Stimulated activated CD8-positive, alpha-beta memory T cell treated with anti-CD3 and anti-CD28 coated beads, Interleukin-4, amount 100 ng/mL, for 1 hour (primary cell): ENCODE results near the gene DMD.
"Not testable (repeated sequence)": the region's sequence is repeated elsewhere in the genome, so short reads cannot be mapped to it uniquely, and the experiment has no call there.

Experiments used
- DNase-seq, 2 donors: peaks; one replicate each; pipeline ENCODE4 v3.0.0-alpha.2; 2020; ENCODE audit warnings: low read depth in 2 of 2, low spot score in 1 of 2

DMD gene

GRCh38 chrX:32644476-32645245 is 566.7 kb downstream of the DMD start:
- DNase-seq = no peak

- DNase-seq = no peak
Measured at GRCh38 chrX:32642283-32642682, 569.1 kb downstream of the DMD start.

GRCh38 chrX:32618154-32618553 is 593.2 kb downstream of the DMD start:
- DNase-seq = no peak

- DNase-seq = no peak
Measured at GRCh38 chrX:32614707-32615106, 596.6 kb downstream of the DMD start.

GRCh38 chrX:32599156-32599555 is 612.2 kb downstream of the DMD start:
- no peak for DNase-seq

- no peak for DNase-seq
Measured at GRCh38 chrX:32598707-32599106, 612.6 kb downstream of the DMD start.

GRCh38 chrX:32597777-32598176 is 613.6 kb downstream of the DMD start:
- DNase-seq = no peak

- no peak for DNase-seq
Measured at GRCh38 chrX:32592786-32593185, 618.6 kb downstream of the DMD start.

GRCh38 chrX:32591589-32591988 is 619.8 kb downstream of the DMD start:
- DNase-seq = no peak

- DNase-seq = no peak
Measured at GRCh38 chrX:32582729-32583128, 628.6 kb downstream of the DMD start.

GRCh38 chrX:32576885-32577284 is 634.5 kb downstream of the DMD start:
- no peak for DNase-seq

- no peak for DNase-seq
Measured at GRCh38 chrX:32572644-32573043, 638.7 kb downstream of the DMD start.

- DNase-seq = no peak
Measured at GRCh38 chrX:32571579-32571978, 639.8 kb downstream of the DMD start.

GRCh38 chrX:32562261-32562660 is 649.1 kb downstream of the DMD start:
- no peak for DNase-seq

- no peak for DNase-seq
Measured at GRCh38 chrX:32545101-32545500, 666.2 kb downstream of the DMD start.

- no peak for DNase-seq
Measured at GRCh38 chrX:32538554-32538953, 672.8 kb downstream of the DMD start.

GRCh38 chrX:32533848-32534247 is 677.5 kb downstream of the DMD start:
- DNase-seq = no peak

- no peak for DNase-seq
Measured at GRCh38 chrX:32532262-32532661, 679.1 kb downstream of the DMD start.

GRCh38 chrX:32530802-32531403 is 680.4 kb downstream of the DMD start:
- no peak for DNase-seq

- DNase-seq = not testable (repeated sequence)
Measured at GRCh38 chrX:32528451-32528850, 682.9 kb downstream of the DMD start.

GRCh38 chrX:32525234-32525633 is 686.1 kb downstream of the DMD start:
- no peak for DNase-seq

- no peak for DNase-seq
Measured at GRCh38 chrX:32524385-32524784, 687.0 kb downstream of the DMD start.

- no peak for DNase-seq
Measured at GRCh38 chrX:32520789-32521188, 690.6 kb downstream of the DMD start.
